A673 (cell line): ENCODE data around the gene VAPA.

Experiments used
- EZH2 ChIP-seq: fragments of 200-600 bp; sonication (generic); IDR thresholded peaks from 2 replicates; pipeline ENCODE4 v1.6.1; 2017; ENCODE audit warnings: borderline replicate concordance, low read depth, mild to moderate bottlenecking, mixed read lengths, antibody characterized with exemption, low read length; ENCODE audit not compliant: poor library complexity, severe bottlenecking
- TF ChIP-seq, protein P1 (sequence below): fragments of 300-800, 200-600 bp; sonication (generic); conservative IDR thresholded peaks from 2 replicates; pipeline ENCODE4 v1.5.1; 2017; ENCODE audit warnings: low read depth, mild to moderate bottlenecking, antibody characterized with exemption, low read length, moderate library complexity, mixed read lengths

GRCh38 chr18:9878783-9879242 is 35.0 kb upstream of the VAPA start:
- TF ChIP-seq, protein P1, sequence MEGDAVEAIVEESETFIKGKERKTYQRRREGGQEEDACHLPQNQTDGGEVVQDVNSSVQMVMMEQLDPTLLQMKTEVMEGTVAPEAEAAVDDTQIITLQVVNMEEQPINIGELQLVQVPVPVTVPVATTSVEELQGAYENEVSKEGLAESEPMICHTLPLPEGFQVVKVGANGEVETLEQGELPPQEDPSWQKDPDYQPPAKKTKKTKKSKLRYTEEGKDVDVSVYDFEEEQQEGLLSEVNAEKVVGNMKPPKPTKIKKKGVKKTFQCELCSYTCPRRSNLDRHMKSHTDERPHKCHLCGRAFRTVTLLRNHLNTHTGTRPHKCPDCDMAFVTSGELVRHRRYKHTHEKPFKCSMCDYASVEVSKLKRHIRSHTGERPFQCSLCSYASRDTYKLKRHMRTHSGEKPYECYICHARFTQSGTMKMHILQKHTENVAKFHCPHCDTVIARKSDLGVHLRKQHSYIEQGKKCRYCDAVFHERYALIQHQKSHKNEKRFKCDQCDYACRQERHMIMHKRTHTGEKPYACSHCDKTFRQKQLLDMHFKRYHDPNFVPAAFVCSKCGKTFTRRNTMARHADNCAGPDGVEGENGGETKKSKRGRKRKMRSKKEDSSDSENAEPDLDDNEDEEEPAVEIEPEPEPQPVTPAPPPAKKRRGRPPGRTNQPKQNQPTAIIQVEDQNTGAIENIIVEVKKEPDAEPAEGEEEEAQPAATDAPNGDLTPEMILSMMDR, result no peak
- TF ChIP-seq EZH2, result no peak
